ENCODE data around the gene SAMD10. TPM values are rescaled to one million over a fixed set of nuclear protein-coding genes. Genes with fewer than 3 reads are reported as not detected.

SAMD10 gene
- total and polyA plus RNA-seq, 12 donors = 3.4 to 8.8 (median 4.0) TPM

GRCh38 chr20:63951398-63952209, 27.8 kb downstream of the SAMD10 start:
- H3K27ac ChIP-seq = peak overlapping the region; percentile 34 to 98 (median 93)
- H3K4me1 ChIP-seq = peaks cover 41 to 92% (median 87%) of the 10 kb centered on the region in 9 donors
- DNase-seq (peak in 1 of 2 donors; percentile 61), ATAC-seq (peak in 6 of 8 donors; percentile 0 to 24 (median 8))
- TF ChIP-seq CTCF (IDR thresholded peaks at IDR 0.05) = no peak
- no peaks in the 10 kb centered on the region for H3K27me3 ChIP-seq
- 45 to 59% methylated on average over 15 to 17 of the region's 17 CpGs for WGBS, 2 donors
- H3K36me3 ChIP-seq = peaks cover 0 to 3% (median 0%) of the 10 kb centered on the region in 9 donors
- intact Hi-C loops (cut with DNase I) = no loop called here
- H3K4me3 ChIP-seq = peak overlapping the region in 6 of 10 donors; percentile 23 to 46 (median 40)
- H3K9me3 ChIP-seq = no peaks in the 10 kb centered on the region

GRCh38 chr20:63950701-63951397, 28.6 kb downstream of the SAMD10 start:
- H3K4me1 ChIP-seq = peaks cover 41 to 98% (median 90%) of the 10 kb centered on the region in 9 donors
- WGBS, 2 donors = 39 to 59% methylated on average over 20 of the region's 20 CpGs
- no peak for TF ChIP-seq CTCF (IDR thresholded peaks at IDR 0.05)
- ATAC-seq (peak; percentile 6 to 51 (median 32)), DNase-seq (no peak)
- no peaks in the 10 kb centered on the region for H3K27me3 ChIP-seq
- H3K36me3 ChIP-seq = peaks cover 0 to 9% (median 1%) of the 10 kb centered on the region in 9 donors
- no peaks in the 10 kb centered on the region for H3K9me3 ChIP-seq
- peak overlapping the region in 9 of 10 donors; percentile 5 to 46 (median 36) for H3K4me3 ChIP-seq
- H3K27ac ChIP-seq = peak overlapping the region; percentile 34 to 98 (median 93)
- intact Hi-C loops (cut with DNase I) = no loop called here

DNA sequence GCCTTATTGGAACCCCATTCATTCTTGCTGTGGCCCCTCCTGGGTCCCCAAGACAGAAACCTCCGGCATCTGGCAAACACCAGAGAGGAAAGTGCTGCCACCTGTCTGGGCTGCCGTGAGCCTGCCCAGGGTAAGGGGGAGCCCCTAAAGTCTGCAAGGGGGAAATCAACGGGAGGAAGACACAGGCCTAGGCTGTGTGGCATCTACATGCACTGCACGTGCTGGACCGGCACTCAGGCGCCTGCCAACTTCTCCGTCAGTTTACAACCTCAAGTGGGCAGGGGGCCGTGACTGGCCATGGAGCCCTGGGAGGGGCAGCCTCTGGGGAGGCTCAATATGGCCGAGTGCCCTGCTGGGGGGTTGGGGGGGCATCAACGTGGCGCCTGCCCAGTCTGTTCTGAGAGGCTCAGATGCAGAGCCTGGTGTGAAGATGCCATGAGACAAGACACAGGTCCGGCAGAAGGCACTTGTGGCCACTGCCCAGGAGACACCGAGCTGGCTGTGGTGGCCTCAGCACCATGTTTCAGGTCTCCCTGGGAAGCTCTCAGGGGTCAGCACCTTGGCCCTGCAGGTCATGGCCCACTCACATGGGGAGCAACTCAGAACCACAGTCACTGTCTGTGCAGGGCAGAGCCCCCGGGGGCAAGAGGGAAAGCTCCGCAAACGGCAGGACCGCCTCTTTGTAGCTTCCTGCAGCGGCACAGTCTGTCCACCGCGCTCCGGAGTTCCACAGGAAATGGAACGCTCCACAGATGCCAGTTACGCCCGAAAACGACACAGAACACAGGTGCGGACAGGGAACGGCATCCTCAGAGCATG, 31.6 kb downstream of the SAMD10 start:
- DNase-seq (peak in 1 of 2 donors; percentile 26), ATAC-seq (no peak)
- peak overlapping the region; percentile 36 to 98 (median 76) for H3K27ac ChIP-seq
- intact Hi-C loops (cut with DNase I) = no loop called here
- H3K9me3 ChIP-seq = no peaks in the 10 kb centered on the region
- H3K4me1 ChIP-seq = peaks cover 42 to 98% (median 84%) of the 10 kb centered on the region in 9 donors
- 36 to 57% methylated on average over 27 of the region's 27 CpGs for WGBS, 2 donors
- TF ChIP-seq CTCF (IDR thresholded peaks at IDR 0.05) = no peak
- peak overlapping the region in 1 of 10 donors; percentile 25 for H3K4me3 ChIP-seq
- peaks cover 0 to 37% (median 27%) of the 10 kb centered on the region in 9 donors for H3K36me3 ChIP-seq
- no peaks in the 10 kb centered on the region for H3K27me3 ChIP-seq

Measured in heart right ventricle (tissue), 16 donors.